ENCODE results near the gene PCBP2. TPM values are rescaled to one million over a fixed set of nuclear protein-coding genes. Genes with fewer than 3 reads are reported as not detected.

Gene PCBP2
- total RNA-seq, 1 donor from 2014 or later, result 520 TPM

DNA sequence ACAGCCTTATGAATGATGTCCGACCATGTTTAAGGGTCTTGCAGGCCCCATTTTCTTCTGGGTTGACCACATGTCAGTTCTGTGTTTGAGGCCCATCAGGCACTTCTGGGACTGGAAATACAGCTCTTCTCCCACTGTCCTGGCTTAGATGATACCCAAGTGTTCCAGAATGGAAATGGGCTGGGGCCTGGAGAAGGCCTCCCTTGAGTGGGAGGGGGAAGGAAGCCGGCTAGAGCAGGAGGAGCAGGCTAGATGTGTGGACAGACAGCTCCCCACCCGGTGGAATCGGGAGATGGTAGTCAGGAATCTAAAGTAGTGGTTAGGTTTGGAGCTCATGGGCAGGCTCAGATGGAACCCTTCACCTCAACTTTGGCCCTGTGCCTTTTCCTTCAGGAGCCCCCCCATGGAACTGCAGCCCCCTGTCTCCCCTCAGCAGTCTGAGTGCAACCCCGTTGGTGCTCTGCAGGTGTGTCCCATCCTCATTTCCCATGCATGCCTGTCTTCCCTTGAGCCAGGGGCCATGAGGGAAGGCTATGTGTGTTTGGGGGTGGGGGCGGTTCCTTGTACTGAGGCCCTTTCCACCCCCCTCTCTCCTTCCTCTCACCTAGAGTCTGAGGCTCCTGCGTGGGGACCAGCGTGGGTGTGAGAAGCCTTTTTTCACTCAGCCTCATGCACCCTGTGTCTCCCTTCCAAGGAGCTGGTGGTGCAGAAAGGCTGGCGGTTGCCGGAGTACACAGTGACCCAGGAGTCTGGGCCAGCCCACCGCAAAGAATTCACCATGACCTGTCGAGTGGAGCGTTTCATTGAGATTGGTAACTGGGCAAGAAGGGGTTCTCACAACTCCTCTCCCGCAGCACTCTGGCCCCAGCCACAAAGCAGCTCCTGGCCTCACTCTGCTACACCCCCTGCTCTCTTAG lies 52.4 kb downstream of the PCBP2 start:
- DNase-seq (ENCODE audit: low spot score), result no peak
- intact Hi-C loops (cut with DNase I), result no loop called here

DNA sequence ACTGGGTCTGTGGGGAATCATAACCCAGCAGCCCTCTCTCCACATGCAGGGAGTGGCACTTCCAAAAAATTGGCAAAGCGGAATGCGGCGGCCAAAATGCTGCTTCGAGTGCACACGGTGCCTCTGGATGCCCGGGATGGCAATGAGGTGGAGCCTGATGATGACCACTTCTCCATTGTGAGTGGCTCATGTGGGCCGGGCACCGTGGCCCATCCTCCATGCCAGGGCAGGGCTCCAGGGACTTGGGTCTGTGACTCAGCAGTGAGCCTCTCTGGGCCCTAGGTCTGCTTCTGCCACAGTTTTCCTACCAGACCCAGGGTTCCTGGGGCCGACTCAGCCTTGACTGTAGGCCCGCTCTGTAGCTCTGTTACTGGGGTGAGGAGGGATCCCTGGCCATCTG lies 53.2 kb downstream of the PCBP2 start:
- DNase-seq (ENCODE audit: low spot score), result no peak
- intact Hi-C loops (cut with DNase I), result no loop called here

GRCh38 chr12:53505555-53506449 lies 53.9 kb downstream of the PCBP2 start:
- no peak for DNase-seq (ENCODE audit: low spot score)
- intact Hi-C loops (cut with DNase I), result no loop called here

DNA sequence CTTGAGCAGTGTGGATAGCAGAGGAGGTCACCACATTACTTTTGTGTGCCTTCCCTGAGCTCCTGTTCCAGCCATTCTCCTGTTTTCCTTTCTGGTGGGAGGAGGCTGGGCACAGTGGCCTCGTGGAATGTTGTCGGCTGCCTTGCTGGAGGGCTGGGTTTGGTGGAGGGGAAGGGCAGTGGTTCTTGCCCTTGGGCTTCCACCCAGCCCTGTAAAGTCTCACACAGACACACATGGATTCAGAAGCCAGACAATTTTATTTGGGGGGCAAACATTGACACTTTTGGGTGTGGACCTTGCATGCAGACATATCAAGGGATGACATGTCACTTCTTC lies 54.5 kb downstream of the PCBP2 start:
- DNase-seq (ENCODE audit: low spot score), result no peak
- intact Hi-C loops (cut with DNase I), result no loop called here

- intact Hi-C loops (cut with DNase I), result no loop called here
- DNase-seq (ENCODE audit: low spot score), result no peak
Measured at GRCh38 chr12:53506881-53507602, 55.1 kb downstream of the PCBP2 start, which contains the start of gene NPFF. Gene NPFF (minus strand): TSS chr12:53507484. CDS start chr12:53507474, 10 bp downstream.

GRCh38 chr12:53507603-53507885 lies 55.6 kb downstream of the PCBP2 start:
- DNase-seq (ENCODE audit: low spot score), result no peak
- intact Hi-C loops (cut with DNase I), result no loop called here

DNA sequence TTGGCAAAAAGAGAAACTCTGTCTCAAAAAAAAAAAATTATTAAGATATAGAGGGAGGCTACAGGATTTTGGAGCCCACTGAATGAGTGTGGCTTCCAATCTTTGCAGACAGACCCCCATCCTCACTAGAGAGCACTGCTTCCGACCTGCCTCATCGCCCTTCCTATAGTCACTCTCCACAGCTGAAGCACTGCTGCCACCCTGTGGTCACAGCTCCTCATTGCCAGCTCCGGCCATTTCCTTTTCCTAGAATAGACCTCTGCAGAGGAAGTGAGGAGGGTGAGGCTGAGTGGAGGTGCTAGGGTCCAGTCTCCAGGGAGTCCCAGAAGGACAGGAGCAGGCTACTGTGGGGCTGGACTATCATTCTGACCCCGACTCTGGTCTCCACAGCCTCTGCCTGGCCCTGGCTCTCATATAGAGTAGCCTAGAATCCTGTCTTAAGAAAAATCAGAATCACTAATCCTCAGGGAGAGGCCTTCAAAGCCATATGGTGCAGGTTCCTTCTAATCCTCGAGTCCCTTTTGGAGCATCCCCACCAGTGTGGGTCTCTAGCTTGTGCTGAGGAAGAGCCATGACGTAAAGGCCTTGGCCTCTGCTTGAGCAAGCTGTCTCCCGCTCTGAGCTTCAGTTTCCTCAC lies 56.8 kb downstream of the PCBP2 start:
- intact Hi-C loops (cut with DNase I), result loop anchor here (2.0 kb wide), 1 partner anchor 156 kb away; no protein-coding TSS in a partner anchor
- peak; percentile 93 for DNase-seq (ENCODE audit: low spot score)

DNA sequence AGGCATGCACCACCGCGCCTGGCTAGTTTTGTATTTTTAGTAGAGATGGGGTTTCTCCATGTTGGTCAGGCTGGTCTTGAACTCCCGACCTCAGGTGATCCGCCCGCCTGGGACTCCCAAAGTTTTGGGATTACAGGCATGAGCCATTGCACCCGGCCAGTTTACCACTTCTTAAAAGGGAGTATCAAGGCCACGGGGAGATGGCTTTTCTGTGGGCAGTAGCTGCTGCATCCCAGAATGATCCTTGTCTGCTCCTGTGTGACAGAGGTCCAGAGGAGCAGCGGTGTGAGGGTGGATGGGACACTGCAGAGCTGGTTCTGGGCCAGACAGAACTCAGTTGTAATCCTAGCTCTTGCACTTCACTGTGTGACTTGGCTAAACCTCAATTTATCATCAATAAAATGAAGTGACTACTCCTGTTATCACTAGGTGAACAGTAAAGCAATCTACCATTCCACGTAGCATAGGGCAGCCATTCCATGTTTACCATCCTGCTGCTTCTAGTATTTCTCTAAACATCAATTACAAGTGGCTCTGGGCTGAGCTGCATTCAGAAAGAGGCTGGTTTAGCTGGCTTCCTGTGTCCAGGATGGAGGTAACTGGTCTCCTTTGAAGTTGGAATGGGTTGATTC lies 58.4 kb downstream of the PCBP2 start:
- no peak for DNase-seq (ENCODE audit: low spot score)
- intact Hi-C loops (cut with DNase I), result no loop called here

DNA sequence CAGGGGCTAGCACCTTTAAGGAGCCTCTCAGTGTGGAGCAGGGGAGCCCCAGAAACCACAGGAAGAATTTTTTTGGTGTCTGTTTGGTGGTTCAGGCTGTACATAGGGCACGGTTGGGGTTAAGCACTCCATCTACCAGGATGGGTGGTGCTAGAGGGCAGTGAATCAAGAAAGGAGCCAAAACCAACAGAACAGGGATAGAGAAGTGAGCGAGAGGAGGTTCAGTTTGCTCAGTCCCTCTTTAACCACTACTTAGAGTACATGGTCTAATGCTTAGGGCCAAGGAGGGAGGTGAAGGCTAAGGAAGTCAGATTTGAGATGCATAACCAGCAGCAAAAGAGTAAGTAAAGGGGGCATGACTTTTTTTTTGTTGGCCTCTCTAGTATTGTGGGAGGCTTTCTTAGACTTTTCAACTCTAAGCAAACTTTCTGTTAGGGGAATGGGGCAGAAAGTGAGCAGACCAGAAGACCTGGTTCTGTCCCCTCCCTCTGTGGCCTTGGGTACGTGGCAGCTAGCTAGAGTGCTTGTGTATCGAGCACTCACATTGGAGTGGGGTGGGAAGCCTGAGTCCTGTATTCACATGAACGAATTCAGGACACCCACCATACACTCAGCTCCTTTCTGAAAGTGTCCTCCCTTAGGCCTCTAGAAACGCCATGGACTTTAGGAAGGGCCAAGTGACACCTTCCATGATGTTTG lies 62.0 kb downstream of the PCBP2 start:
- no peak for DNase-seq (ENCODE audit: low spot score)
- intact Hi-C loops (cut with DNase I), result no loop called here

GRCh38 chr12:53514628-53515290 lies 62.9 kb downstream of the PCBP2 start:
- intact Hi-C loops (cut with DNase I), result no loop called here
- DNase-seq (ENCODE audit: low spot score), result no peak

DNA sequence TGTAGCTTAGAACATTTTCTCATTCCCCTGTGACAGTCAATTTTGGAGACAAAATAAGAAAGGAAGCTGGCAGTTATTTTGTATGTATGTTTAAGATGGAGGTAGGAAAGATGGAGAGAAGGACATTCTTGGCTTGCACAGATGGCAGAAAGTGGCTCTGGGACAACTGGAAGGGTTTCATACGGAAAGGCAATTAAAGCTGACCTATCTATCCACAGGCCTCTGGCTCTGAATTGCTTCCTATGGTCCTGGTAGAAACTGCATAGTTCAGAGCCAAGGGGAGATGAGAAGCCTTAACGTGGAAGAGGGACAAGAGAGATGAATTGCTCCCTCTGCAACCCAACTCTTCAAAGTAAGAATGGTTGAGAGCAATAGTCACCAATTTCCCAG lies 63.4 kb downstream of the PCBP2 start:
- DNase-seq (ENCODE audit: low spot score), result no peak
- intact Hi-C loops (cut with DNase I), result no loop called here

- no peak for DNase-seq (ENCODE audit: low spot score)
- intact Hi-C loops (cut with DNase I), result no loop called here
Measured at GRCh38 chr12:53516758-53517455, 65.0 kb downstream of the PCBP2 start.

DNA sequence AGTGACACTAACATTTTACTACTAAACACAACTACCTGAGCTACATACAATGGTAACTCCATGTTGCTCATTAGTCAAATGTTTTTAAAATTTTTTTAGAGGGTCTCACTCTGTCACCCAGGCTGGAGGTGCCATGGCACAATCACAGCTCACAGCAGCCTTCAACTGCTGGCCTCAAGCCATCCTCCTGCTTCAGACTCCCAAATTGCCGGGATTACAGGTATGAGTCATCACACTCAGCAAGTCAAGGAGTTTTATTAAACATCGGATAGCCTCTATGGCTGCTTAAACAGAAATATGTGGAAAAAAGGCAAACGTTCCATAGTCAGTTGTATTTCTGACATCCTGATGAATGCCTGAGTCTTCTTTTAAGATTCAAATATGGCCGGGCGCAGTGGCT lies 66.5 kb downstream of the PCBP2 start:
- intact Hi-C loops (cut with DNase I), result no loop called here
- DNase-seq (ENCODE audit: low spot score), result no peak

DNA sequence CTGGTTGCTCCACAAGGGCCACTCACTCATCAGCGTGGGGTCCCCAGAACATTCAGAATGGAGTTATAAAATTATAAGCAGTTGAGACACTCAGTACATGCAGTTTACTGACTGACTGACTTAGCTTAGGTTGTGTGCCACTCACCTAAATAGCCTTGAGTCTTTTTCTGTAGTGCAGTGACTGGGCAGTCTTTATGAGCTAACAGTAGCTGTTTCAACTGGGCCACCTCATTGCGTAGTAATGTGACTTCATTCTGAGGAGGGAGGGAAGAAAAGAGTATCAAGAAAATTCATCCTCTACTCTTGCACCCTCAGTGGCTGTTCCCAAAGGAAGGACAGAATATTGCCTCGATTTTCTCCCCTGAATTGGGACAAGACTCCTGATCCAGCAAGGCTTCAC lies 71.2 kb downstream of the PCBP2 start:
- no peak for DNase-seq (ENCODE audit: low spot score)
- intact Hi-C loops (cut with DNase I), result no loop called here

- intact Hi-C loops (cut with DNase I), result no loop called here
- DNase-seq (ENCODE audit: low spot score), result no peak
Measured at GRCh38 chr12:53524476-53524875, 72.6 kb downstream of the PCBP2 start.

GRCh38 chr12:53530061-53530460 lies 78.2 kb downstream of the PCBP2 start:
- DNase-seq (ENCODE audit: low spot score), result no peak
- intact Hi-C loops (cut with DNase I), result no loop called here

Measured in cardiac septum (tissue), 1 donor.